Measurements from ENCODE around the gene PDE2A.
"Not testable (repeated sequence)": the region's sequence is repeated elsewhere in the genome, so short reads cannot be mapped to it uniquely, and the experiment has no call there.

PDE2A gene

GRCh38 chr11:72573855-72574445 lies 100.3 kb downstream of the PDE2A start:
- no peak for DNase-seq

GRCh38 chr11:72573072-72573854 lies 101.0 kb downstream of the PDE2A start:
- DNase-seq, result peak; percentile 66

GRCh38 chr11:72572540-72572939 lies 101.7 kb downstream of the PDE2A start:
- DNase-seq, result not testable (repeated sequence)

DNA sequence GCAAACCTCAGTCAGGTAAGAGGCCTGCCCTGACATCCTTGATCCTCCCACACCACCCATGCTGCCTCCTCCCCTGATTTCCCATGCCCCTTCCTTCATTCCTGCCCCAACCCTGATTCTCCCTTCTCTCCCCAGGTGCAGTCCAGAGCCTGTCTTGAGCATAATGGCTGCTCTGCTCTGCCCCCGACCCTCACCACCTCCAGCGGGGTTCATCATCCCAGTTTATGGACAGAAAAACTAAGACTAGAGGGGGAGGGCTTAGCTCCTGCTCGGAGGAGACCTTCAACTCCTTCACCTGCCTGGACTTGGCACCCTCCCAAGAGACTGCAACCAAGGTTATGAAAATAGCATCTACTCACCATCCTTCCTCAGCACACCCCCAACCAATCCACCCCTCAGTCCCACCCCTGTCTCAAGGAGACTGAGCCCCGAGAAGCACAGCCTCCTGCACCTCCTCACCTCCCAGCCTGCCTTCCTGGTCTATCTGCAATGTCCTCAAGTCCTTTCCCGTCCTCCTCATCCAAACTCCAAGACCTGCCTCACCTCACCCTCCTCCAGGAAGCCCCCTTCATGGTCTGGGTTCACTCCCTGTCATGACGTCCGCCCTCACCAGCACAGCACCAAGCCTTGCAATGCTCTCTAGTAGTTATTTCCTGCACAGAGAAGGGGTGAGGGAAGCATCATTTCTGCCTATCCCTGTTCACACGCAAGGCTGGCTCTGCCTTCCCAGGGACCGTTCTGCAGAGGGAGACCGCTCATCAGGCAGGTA lies 103.1 kb downstream of the PDE2A start:
- DNase-seq, result peak; percentile 40

GRCh38 chr11:72569966-72570892 lies 104.0 kb downstream of the PDE2A start:
- DNase-seq, result peak; percentile 26

DNA sequence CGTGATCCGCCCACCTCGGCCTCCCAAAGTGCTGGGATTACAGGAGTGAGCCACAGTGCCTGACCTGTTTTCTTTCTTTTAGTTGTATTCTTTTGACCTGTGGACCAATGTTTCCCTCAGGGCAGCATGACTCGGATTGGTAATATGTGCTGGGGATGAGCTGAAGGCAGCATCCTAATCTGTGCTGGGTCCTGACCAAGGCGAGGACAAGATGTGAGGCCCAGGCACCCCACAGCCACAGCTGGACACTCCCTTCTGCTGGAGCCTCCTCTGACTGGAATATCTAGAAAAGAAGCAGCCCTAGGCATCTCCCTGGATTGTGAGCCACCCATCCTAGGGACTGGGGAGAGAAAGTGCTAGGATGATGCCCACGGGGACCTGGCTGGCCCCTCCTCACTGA lies 105.4 kb downstream of the PDE2A start:
- no peak for DNase-seq

- DNase-seq, result no peak
Observed at GRCh38 chr11:72562431-72562830, 111.8 kb downstream of the PDE2A start.

DNA sequence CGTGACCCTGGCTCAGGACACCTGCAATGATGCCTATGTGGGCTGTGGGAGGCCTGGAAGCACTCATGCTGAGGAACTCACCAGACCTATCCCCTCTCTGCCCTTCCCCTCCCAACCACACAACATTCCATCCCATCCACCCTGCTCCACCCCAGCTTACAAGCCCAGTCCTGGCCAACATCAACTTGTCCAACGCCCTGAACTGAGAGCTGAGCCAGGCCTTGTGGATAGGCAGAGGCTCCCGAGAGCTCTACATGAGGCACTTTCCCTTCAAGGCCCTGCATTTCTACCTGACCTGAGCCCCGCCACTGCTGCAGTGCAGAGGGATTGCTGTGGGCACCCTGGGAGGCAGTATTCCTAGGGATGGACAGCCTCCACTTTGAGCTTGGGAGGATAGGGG lies 112.4 kb downstream of the PDE2A start:
- DNase-seq, result no peak

DNA sequence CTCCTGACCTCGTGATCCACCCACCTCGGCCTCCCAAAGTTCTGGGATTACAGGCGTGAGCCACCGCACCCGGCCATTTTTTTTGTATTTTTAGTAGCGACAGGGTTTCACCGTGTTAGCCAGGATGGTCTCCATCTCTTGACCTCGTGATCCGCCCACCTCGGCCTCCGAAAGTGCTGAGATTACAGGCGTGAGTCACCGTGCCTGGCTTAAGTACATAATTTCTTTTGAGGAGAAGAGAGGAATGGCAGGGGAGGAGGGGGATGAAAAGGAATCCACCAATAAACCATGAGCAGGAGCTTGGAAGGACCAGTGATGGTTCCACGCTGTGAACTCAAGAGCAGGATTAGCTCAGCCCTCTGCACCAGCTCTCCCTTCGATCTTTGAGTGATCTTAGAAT lies 113.4 kb downstream of the PDE2A start:
- DNase-seq, result not testable (repeated sequence)

GRCh38 chr11:72556433-72556832 lies 117.8 kb downstream of the PDE2A start:
- no peak for DNase-seq

- DNase-seq, result not testable (repeated sequence)
Observed at GRCh38 chr11:72555014-72555522, 119.2 kb downstream of the PDE2A start.

- DNase-seq, result no peak
Observed at GRCh38 chr11:72553706-72554105, 120.5 kb downstream of the PDE2A start.

DNA sequence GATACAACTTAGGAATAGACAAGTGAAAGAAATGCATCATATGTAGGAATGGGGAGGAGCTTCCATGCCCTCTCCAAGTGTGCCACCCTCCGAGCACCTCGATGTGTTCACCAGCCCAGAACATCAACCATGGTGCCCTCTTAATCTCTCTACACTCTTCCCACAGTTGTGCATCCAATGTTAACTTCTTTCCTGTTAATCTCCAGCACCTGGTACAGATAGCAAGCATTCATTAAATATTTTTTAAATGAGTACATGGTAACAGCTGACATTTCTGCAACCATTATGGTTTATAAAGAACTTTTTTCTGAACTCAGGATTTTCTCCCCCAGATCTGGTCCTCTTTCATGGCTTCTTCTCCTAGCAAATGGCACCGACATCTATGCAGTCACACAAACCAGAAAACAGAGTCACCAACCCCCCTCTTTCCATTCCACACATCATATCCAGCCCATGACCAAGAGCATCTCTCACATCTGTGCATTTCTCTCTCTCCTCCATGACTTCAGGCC lies 121.8 kb downstream of the PDE2A start:
- DNase-seq, result no peak

DNA sequence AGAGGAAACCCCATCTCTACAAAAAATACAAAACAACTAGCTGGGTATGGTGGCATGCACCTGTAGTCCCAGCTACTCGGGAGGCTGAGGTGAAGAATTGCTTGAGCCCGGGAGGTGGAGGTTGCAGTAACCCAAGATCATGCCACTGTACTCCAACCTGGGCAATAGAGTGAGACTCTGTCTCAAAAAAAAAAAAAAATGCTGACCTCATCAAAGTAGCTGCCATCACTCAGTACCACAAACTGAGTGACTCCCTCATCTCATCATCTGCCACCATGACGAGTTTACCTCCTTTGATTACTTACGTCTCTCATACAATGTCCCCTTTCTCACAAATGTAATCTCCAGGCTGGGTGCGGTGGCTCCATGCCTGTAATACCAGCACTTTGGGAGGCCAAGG lies 122.7 kb downstream of the PDE2A start:
- no peak for DNase-seq

DNA sequence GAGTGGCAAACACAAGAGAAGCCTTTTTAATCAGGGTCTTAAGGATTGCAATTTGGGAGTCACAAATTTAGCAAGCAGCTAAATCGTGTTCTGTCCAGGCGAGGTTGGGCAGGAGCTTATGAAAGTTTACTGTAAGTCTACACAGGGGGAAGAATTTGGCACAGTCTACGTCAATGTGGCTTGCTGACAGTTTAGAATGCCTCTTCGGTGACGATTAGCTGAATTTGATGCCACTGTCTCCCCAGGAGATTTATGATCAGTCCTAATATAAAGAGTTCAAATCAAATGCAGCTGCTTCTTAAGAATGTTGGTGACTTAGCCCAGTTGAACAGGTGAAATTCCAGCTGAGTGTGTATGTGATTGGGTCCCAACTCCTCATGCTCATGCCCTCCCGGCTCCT lies 125.8 kb downstream of the PDE2A start:
- DNase-seq, result no peak

DNA sequence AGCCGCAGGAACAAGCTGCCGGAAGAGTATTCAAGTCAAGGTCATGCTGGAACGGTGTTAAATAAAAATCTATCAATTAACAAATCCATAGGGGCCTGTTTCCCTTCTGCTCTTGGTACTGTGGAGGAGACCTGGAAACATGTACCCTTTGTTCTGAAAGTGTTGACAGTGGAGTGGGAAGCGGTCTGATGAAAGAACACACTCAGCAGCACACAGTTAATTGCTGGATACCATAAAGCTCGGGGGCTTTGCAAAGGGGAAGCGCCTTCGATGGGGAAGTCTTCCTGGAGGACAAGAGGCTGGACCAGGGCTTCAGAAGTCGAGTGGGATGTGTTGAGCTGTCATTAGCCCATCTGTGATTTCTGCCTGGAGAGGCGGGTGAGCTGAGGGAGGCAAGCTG lies 127.4 kb downstream of the PDE2A start:
- DNase-seq, result no peak

DNA sequence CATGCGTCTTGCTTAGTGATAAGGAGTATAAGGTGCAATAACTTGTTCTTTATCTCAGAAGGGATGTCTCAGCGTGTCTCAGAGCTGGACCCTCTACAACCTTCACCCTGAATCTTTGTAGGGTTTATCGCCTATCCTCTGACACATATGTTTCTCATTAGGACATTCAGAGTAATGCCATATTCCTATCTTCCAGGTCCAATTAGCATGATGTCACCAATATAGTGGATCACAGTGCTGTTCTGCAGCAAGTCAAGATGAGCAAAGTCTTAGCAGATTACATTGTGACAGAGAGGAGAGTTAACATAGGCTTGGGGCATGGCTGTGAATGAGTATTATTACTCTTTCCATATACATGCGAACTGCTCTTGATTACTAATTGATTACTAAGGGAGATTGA lies 129.6 kb downstream of the PDE2A start:
- no peak for DNase-seq

GRCh38 chr11:72543849-72544542 lies 130.2 kb downstream of the PDE2A start:
- DNase-seq, result no peak

GRCh38 chr11:72541257-72541974 lies 132.8 kb downstream of the PDE2A start:
- DNase-seq, result no peak

DNA sequence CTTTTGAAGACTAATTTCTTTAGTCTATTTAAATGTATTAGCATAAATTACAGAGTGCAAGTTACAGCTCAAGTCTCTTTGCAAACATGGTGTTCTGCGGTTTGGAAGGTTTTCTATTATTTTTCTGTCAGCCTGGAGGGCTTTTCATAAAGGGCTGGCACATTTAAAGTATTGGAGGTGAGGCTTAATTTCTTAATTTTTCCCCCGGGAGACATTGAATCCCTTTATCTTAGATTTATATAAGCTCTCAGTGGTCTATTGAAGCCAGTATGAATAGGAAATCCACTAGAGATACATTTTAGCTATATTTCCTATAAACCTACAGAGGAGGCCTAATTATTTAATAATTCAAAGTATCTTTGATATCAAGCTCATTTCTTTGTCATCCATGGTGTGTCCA lies 137.2 kb downstream of the PDE2A start:
- no peak for DNase-seq

GRCh38 chr11:72535194-72535547 lies 139.1 kb downstream of the PDE2A start:
- no peak for DNase-seq
